Left ventricle myocardium superior (tissue), 1 donor: Measurements from ENCODE around the gene IDI1. TPM values are rescaled to one million over a fixed set of nuclear protein-coding genes. Genes with fewer than 3 reads are reported as not detected.
A peak's percentile ranks its signal among the peaks of the same experiment; 100 is the strongest.
"Not testable (repeated sequence)": the region's sequence is repeated elsewhere in the genome, so short reads cannot be mapped to it uniquely, and the experiment has no call there.

ENCODE experiments used
- ATAC-seq: fragments of 200-7000 bp; cut with Tn5 transposase; one replicate; pipeline ENCODE4 v1.9.1; 2020; ENCODE audit warnings: mild to moderate bottlenecking, moderate library complexity
- DNase-seq: peaks from one replicate; pipeline ENCODE4 v3.0.0-alpha.2; 2020
- intact Hi-C: fragments of 100-400 bp; cut with micrococcal nuclease; formaldehyde crosslinking; loops from one replicate; pipeline ENCODE4 v1.11.0; 2022
- total RNA-seq: library from RNA; stranded (reverse); fragmentation: NEBNext Ultra II Directional; extraction: Animal tissue kit (Norgen Biotek cat#: 25700); gene quantifications from one replicate; pipeline ENCODE4 v1.2.1, GENCODE V29; 2021
- donor health status: DM: no; HTN: yes; CAD: no; lungs with severe emphysema.

IDI1 gene
- total RNA-seq, 1 donor from 2014 or later = 15.8 TPM

DNA sequence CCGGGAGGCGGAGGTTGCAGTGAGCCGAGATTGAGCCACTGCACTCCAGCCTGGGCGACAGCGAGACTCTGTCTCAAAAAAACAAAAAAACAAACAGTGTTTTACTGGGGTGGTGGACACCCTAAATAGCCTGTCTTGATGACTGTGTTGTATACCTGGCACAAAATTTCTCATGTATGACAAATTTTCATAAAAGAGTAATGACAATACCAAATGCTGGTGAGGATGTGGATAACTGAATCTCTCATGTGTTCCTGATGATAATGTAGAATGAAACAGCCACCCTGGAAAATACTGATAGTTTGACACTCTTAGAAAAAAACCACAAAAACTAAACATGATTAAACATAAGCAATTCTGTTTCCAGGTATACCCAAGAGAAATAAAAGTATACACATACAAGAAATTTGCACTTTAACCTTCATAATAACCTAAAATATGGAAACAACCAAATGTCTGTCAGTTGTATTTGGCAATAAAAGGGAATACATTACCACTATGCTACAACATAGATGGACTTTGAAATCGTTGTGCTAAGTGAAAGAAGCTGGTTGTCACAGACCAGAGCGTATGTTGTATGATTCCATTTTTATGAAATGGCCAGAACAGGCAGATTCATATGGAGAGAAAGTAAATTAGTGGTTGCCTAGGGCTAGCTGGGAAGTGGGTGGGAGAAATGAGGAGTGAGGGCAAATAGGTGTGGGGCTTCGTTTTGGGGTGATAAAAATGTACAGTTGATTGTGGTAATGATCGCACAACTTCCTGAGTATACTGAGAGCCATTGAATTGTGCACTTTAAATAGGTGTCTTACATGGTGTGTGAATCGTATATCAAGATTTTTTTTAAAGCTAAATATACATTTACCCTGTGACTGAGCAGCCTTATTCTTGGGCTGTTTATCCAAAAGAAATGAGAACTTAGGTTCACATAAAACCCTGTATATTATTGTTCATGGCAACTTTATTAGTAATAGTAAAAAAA lies 19.8 kb upstream of the IDI1 start:
- ATAC-seq (no peak), DNase-seq (no peak)
- intact Hi-C loops = no loop called here

- ATAC-seq, intact Hi-C loops, DNase-seq: not testable (repeated sequence)
Observed at GRCh38 chr10:1066734-1067133, 17.8 kb upstream of the IDI1 start.

DNA sequence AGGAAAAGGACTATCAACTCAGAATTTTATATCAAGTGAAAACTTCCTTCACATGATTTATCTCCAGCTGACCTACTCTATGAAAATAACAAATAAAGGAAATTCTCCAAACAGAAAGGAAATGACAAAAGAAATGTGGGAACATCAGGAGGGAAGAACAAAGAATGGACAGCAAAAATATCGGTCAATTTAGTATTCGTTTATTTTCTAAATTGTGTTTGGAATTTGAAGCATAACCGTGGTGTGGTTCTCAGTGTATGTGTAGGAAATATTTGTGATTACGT lies 16.0 kb upstream of the IDI1 start:
- ATAC-seq = no peak
- intact Hi-C loops = no loop called here
- DNase-seq = no peak

GRCh38 chr10:1063232-1063865 lies 14.4 kb upstream of the IDI1 start:
- ATAC-seq (peak; percentile 20), DNase-seq (no peak)
- intact Hi-C loops = no loop called here

DNA sequence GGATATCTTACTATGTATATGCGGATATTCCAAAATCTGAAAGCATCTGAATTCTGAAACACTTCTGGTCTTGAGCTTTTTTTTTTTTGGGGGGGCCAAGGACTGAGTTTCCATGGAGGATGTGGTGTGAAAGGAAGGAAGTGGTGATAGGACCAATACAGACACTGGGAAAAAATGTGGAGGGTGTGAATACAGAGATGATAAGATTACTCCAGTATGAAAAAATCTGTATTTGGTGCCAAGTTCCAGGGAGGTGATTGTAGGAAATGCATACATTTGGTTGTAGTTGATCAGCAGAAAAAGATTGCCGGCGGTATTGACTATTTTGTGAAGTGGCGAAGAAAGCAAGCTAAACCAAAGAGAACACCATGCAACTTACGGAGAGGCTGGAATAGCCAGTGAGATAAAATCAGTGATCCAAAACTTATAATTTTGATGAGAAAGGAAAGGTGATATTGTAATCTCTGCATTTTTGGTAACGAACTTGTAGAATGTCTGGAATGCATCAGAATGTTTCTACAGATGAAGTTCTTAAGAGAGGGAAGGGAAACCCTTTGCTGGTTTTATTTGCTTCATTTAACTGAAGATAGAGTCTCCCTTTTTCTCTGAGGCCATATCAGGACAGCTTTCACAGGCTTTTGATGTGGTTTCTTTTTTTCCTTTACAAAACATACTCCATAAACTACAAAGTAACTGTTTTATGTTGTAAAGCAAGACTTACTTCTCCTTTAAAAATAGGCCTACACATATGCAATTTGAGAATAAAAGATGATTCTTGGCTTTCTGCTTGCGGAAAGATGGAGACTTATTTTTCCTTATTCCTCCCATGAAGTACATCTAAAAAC lies 13.2 kb upstream of the IDI1 start:
- no peak for DNase-seq
- no peak for ATAC-seq
- intact Hi-C loops = no loop called here

- DNase-seq = no peak
- no peak for ATAC-seq
- intact Hi-C loops = no loop called here
Observed at GRCh38 chr10:1059902-1060301, 11.0 kb upstream of the IDI1 start.

GRCh38 chr10:1058017-1058416 lies 9.1 kb upstream of the IDI1 start:
- intact Hi-C loops = no loop called here
- ATAC-seq (peak; percentile 66), DNase-seq (peak; percentile 62)

DNA sequence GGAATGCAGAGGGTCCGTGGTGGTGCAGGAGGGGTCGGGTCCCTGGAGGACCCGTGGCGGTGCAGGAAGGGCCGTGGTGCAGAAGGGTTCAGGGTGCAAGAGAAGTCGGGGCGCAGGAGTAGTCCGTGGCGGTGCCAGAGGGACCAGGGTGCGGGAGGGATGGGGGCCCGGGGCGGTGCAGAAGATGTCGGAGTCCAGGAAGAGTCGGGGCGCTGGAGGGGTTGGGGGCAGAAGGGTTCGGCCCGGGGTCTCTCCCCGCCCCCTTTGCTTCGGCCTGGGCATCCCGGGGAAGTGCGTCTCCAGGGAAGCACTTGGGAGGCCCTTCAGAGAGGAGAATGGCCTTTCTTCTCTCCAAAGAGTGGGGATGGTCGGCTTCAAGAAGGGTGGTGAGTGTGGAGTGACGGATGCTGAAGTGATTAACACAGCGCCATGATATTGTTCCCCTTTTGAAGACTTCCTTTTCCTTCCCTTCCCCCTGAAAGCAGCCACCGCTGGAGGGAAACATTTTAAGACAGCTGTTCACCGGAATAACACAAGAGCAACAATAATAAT lies 8.3 kb upstream of the IDI1 start:
- ATAC-seq (peak; percentile 27), DNase-seq (no peak)
- intact Hi-C loops = no loop called here

DNA sequence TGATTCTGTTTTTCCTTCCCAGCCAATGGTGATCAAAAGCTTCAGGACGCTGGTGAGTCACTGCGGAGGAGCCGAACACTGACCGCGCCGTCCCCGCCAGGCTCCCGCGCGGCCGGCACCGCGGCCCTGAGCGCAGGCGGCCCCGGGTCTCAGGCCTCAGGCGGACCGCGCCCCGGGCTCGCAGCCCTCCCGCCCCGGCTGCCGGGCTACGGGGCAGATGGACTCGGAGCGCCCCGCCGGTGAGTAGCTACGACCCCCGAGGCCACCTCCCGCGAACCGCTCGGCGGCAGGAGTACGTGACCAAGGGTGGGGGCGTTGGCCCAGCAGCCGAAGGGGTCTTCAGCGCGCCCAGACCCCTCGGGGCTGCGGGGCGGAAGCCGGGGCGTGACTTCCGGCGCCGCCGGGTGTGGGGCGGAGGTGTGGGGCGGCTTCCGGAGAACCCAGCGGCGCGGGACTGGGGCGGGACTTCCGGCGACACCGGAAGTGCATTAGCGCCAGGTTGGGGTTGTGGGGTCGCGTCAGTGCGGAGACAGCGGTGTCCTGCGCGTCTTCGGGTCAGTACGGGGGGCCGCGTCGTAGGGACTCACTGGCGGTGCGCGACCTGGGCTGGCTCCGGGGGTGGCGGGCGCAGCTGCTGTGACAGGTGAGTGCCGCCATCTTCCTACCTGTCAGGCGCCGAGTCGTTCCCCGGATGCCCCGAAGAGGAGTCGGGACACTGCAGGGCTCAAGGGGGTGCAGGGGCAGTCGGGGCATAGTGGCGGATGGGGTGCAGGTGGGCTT lies 7.6 kb upstream of the IDI1 start, which contains the start of gene WDR37:
TSS of gene WDR37 (plus strand) at position 60 of the 780 bp plus-strand sequence. CDS start 15,771 bp downstream, outside the sequence.
- intact Hi-C loops = no loop called here
- peak; percentile 94 for DNase-seq
- ATAC-seq = peak; percentile 96

DNA sequence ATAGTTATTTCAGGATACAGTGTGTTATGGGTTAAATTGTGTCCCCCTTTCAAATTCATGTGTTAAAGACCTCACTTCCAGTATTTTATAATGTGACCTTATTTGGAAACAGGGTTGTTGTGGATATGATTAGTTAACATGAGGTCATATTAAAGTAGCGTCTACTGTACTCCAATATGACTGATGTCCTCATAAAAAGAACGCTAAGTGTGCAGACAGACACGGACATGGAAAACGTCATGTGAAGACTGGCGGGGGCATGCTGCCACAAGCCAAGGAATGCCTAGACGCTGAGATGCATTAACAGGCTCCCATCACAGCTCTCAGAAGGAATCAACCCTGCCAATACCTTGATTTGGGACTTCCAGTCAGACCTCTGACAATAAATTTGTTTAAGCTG lies 5.8 kb upstream of the IDI1 start:
- intact Hi-C loops = loop anchor here (5.0 kb wide), 1 partner anchor 67 kb away; the partner anchor contains the start of gene GTPBP4

GRCh38 chr10:1050554-1050953 lies 1.6 kb upstream of the IDI1 start:
- intact Hi-C loops = loop anchor here (5.0 kb wide), 1 partner anchor 63 kb away; the partner anchor contains the start of gene GTPBP4
- DNase-seq = no peak
- ATAC-seq = no peak

More for the DNA sequence above, 5.8 kb upstream of the IDI1 start:
- DNase-seq (no peak), ATAC-seq (no peak)

DNA sequence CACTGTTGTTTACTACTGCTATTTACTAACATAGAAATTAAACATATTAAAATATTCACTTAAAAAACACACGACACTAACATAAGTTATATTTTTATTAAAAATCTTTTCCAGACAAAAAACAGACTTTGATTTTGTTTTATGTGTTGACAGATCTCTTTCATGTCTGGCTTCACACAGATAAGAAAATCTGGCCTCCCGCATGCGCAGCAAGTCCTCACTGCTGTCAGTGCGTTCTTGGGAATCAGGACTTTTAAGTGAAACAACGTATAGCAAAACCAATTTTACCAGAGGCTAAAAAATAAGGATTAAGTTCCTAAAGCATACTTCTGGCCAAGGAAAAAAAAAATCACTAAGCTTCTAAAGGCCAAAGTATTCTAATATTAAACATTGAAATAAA lies 1.2 kb upstream of the IDI1 start:
- intact Hi-C loops = loop anchor here (5.0 kb wide), 1 partner anchor 63 kb away; the partner anchor contains the start of gene GTPBP4
- DNase-seq (no peak), ATAC-seq (no peak)

- intact Hi-C loops = no loop called here
- DNase-seq (no peak), ATAC-seq (no peak)
Observed at GRCh38 chr10:1049425-1049958, 573 bp upstream of the IDI1 start.

- intact Hi-C loops = no loop called here
- DNase-seq (peak; percentile 61), ATAC-seq (peak; percentile 34)
Observed at GRCh38 chr10:1048349-1048731, 579 bp downstream of the IDI1 start.

DNA sequence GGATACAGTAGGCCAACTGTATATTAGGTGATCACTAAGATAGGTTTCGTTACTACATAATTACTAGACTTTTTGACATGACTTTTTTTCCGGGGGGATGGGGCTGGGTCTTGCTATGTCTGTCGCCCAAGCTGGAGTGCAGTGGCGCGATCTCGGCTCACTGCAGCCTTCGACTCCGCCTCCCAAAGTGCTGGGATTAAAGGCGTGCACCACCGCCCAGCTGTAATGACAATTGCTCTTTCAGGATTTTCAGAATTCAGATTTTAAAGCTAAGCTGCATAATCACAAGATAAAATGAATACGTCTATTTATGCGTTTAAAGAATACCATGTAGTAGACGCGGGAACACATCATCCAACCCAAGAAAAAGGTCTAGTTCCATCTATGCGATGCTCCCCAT lies 982 bp downstream of the IDI1 start:
- no peak for ATAC-seq
- intact Hi-C loops = no loop called here
- DNase-seq = no peak

DNA sequence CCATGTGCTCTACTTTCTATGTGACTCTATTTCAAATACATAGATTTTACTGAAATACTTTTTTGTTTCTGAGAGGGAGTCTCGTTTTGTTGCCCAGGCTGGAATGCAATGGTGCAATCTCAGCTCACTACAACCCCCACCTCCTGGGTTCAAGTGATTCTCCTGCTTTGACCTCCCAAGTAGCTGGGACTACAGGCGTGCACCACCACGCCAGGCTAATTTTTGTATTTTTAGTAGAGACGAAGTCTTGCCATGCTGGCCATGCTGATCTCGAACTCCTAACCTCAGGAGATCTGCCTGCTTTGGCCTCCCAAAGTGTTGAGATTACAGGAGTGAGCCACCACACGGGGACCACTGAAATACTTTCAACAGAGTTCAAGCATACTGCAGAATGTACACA lies 3.5 kb downstream of the IDI1 start:
- ATAC-seq (no peak), DNase-seq (no peak)
- intact Hi-C loops = no loop called here

- intact Hi-C loops = no loop called here
- ATAC-seq (no peak), DNase-seq (no peak)
Observed at GRCh38 chr10:1044964-1045363, 4.0 kb downstream of the IDI1 start.

- intact Hi-C loops = no loop called here
- no peak for DNase-seq
- no peak for ATAC-seq
Observed at GRCh38 chr10:1044146-1044545, 4.8 kb downstream of the IDI1 start.
